Stimulated activated CD8-positive, alpha-beta memory T cell treated with anti-CD3 and anti-CD28 coated beads, Interleukin-7, amount 100 ng/mL, for 4 hours (primary cell): ENCODE measurements around the gene GOLT1A.
"Not testable (repeated sequence)": the region's sequence is repeated elsewhere in the genome, so short reads cannot be mapped to it uniquely, and the experiment has no call there.

ENCODE experiments used
- DNase-seq, 2 donors: peaks; one replicate each; pipeline ENCODE4 v3.0.0-alpha.2; 2020; ENCODE audit warnings: low read depth in 2 of 2

The GOLT1A gene

GRCh38 chr1:204248954-204249353, 35.2 kb upstream of the GOLT1A start:
- DNase-seq, result no peak

GRCh38 chr1:204246876-204247275, 33.1 kb upstream of the GOLT1A start:
- no peak for DNase-seq

- no peak for DNase-seq
These were observed 29.1 kb upstream of the GOLT1A start for GRCh38 chr1:204242920-204243319.

GRCh38 chr1:204241914-204242313, 28.1 kb upstream of the GOLT1A start:
- DNase-seq, result no peak

GRCh38 chr1:204241050-204241449, 27.3 kb upstream of the GOLT1A start:
- DNase-seq, result no peak

GRCh38 chr1:204240233-204240632, 26.4 kb upstream of the GOLT1A start:
- DNase-seq, result no peak

GRCh38 chr1:204239401-204239800, 25.6 kb upstream of the GOLT1A start:
- not testable (repeated sequence) for DNase-seq

- not testable (repeated sequence) for DNase-seq
These were observed 24.7 kb upstream of the GOLT1A start for GRCh38 chr1:204238520-204238919.

- not testable (repeated sequence) for DNase-seq
These were observed 23.7 kb upstream of the GOLT1A start for GRCh38 chr1:204237515-204237914.

- DNase-seq, result no peak
These were observed 18.7 kb upstream of the GOLT1A start for GRCh38 chr1:204232526-204232925.

- DNase-seq, result no peak
These were observed 16.4 kb upstream of the GOLT1A start for GRCh38 chr1:204230211-204230610.

- no peak for DNase-seq
These were observed 15.1 kb upstream of the GOLT1A start for GRCh38 chr1:204228896-204229295.

- no peak for DNase-seq
These were observed 14.4 kb upstream of the GOLT1A start for GRCh38 chr1:204227996-204228785.

- DNase-seq, result no peak
These were observed 13.6 kb upstream of the GOLT1A start for GRCh38 chr1:204227351-204227750.

GRCh38 chr1:204225841-204226735, 12.3 kb upstream of the GOLT1A start:
- DNase-seq, result no peak

GRCh38 chr1:204224655-204225054, 10.9 kb upstream of the GOLT1A start:
- no peak for DNase-seq

GRCh38 chr1:204223129-204223860, 9.5 kb upstream of the GOLT1A start:
- DNase-seq, result no peak

GRCh38 chr1:204222764-204223055, 8.9 kb upstream of the GOLT1A start:
- DNase-seq, result no peak

GRCh38 chr1:204222006-204222763, 8.4 kb upstream of the GOLT1A start:
- DNase-seq, result no peak

GRCh38 chr1:204221271-204221670, 7.5 kb upstream of the GOLT1A start:
- no peak for DNase-seq

- no peak for DNase-seq
These were observed 6.3 kb upstream of the GOLT1A start for GRCh38 chr1:204219971-204220616.
